GM10847 (cell line): ENCODE results near the gene ACE.

ENCODE experiments used
- POLR2A ChIP-seq: IDR thresholded peaks from 2 replicates; pipeline ENCODE4 v1.6.1; 2011; ENCODE audit not compliant: insufficient read length; ENCODE audit errors: extremely low read depth

Gene ACE

GRCh38 chr17:63479495-63480184 is 2.8 kb downstream of the ACE start:
- TF ChIP-seq POLR2A: no peak

- TF ChIP-seq POLR2A: no peak
These were observed 3.4 kb downstream of the ACE start for GRCh38 chr17:63480192-63480784.

GRCh38 chr17:63480826-63481487 is 4.1 kb downstream of the ACE start:
- no peak for TF ChIP-seq POLR2A

GRCh38 chr17:63481488-63481870 is 4.6 kb downstream of the ACE start:
- TF ChIP-seq POLR2A: no peak

GRCh38 chr17:63482509-63482908 is 5.6 kb downstream of the ACE start:
- TF ChIP-seq POLR2A: no peak

- TF ChIP-seq POLR2A: no peak
These were observed 6.2 kb downstream of the ACE start for GRCh38 chr17:63483038-63483437.

- TF ChIP-seq POLR2A: no peak
These were observed 7.1 kb downstream of the ACE start for GRCh38 chr17:63483655-63484575.

GRCh38 chr17:63486317-63487013 is 9.6 kb downstream of the ACE start:
- TF ChIP-seq POLR2A: no peak

- no peak for TF ChIP-seq POLR2A
These were observed 10.1 kb downstream of the ACE start for GRCh38 chr17:63487014-63487339.

- no peak for TF ChIP-seq POLR2A
These were observed 12.0 kb downstream of the ACE start for GRCh38 chr17:63488851-63489250.

- no peak for TF ChIP-seq POLR2A
These were observed 12.4 kb downstream of the ACE start for GRCh38 chr17:63489291-63489690.

- TF ChIP-seq POLR2A: no peak
These were observed 13.5 kb downstream of the ACE start for GRCh38 chr17:63490329-63490728.

- TF ChIP-seq POLR2A: no peak
These were observed 14.1 kb downstream of the ACE start for GRCh38 chr17:63490858-63491400.

- TF ChIP-seq POLR2A: no peak
These were observed 14.6 kb downstream of the ACE start for GRCh38 chr17:63491413-63491812.
